H1 (cell line): ENCODE results near the gene NAXE. TPM values are rescaled to one million over a fixed set of nuclear protein-coding genes. Genes with fewer than 3 reads are reported as not detected.
A peak's percentile ranks its signal among the peaks of the same experiment; 100 is the strongest.

ENCODE experiments used
- CTCF ChIA-PET: fragments of 300-600 bp; sonication (Branson Sonifier 250); formaldehyde crosslinking; loops from one replicate; lab custom pipeline; 2021; ENCODE audit not compliant: partially characterized antibody; lab: Charles Lee
- POLR2A ChIA-PET: fragments of 300-600 bp; sonication (Branson Sonifier 250); formaldehyde crosslinking; loops from one replicate; lab custom pipeline; 2021; ENCODE audit warnings: inconsistent platforms; ENCODE audit not compliant: partially characterized antibody; lab: Charles Lee
- DNase-seq, 2 experiments: peaks; one replicate each; pipeline versions ENCODE4 v3.0.0 to v3.0.0-alpha.2; 2010 to 2022; ENCODE audit warnings: low spot score in 2 of 2, low read depth in 1 of 2, mixed read lengths in 1 of 2
- FAIRE-seq: peaks from 2 replicates; lab custom pipeline; 2011; peaks lifted over from hg19 to GRCh38; lab: Jason Lieb, UNC
- H2AFZ ChIP-seq: 2 replicates; pipeline ENCODE4 v1.8.1; 2012; ENCODE audit warnings: low read length, inconsistent platforms
- H2AK5ac ChIP-seq: 2 replicates; pipeline ENCODE4 v1.6.1; 2013; ENCODE audit warnings: low read depth, low read length
- H2BK120ac ChIP-seq: replicated peaks from 2 replicates; pipeline ENCODE3; 2013; ENCODE audit warnings: low read depth, low read length, inconsistent platforms
- H2BK12ac ChIP-seq: 2 replicates; pipeline ENCODE4 v1.6.1; 2013; ENCODE audit warnings: low read depth, low read length
- H2BK15ac ChIP-seq: 2 replicates; pipeline ENCODE4 v1.6.1; 2013; ENCODE audit warnings: low read length
- H2BK20ac ChIP-seq: 2 replicates; pipeline ENCODE4 v1.6.1; 2013; ENCODE audit warnings: low read length
- H2BK5ac ChIP-seq: 2 replicates; pipeline ENCODE4 v1.6.1; 2013; ENCODE audit warnings: low read depth, low read length
- H3K14ac ChIP-seq: 2 replicates; pipeline ENCODE4 v1.6.1; 2013; ENCODE audit warnings: inconsistent platforms; ENCODE audit not compliant: insufficient read length
- H3K18ac ChIP-seq: 2 replicates; pipeline ENCODE4 v1.6.1; 2013; ENCODE audit warnings: low read length; ENCODE audit errors: extremely low read depth
- H3K23ac ChIP-seq: 2 replicates; pipeline ENCODE4 v1.6.1; 2013; ENCODE audit warnings: inconsistent platforms; ENCODE audit not compliant: insufficient read length
- H3K23me2 ChIP-seq: 2 replicates; pipeline ENCODE4 v1.6.1; 2013; ENCODE audit warnings: low read depth, low read length
- H3K27ac ChIP-seq: 2 replicates; pipeline ENCODE4 v1.6.1; 2011; ENCODE audit warnings: low read depth, low read length, inconsistent platforms
- H3K27me3 ChIP-seq, 4 experiments: replicated peaks in 1 of 4; 1 replicate in 1 of 4; 2 replicates in 3 of 4; pipeline versions ENCODE4 v1.6.1 to v1.8.1; 2011 to 2013; ENCODE audit warnings: low read length in 3 of 4, mild to moderate bottlenecking in 3 of 4, inconsistent platforms in 2 of 4, mixed read lengths in 2 of 4, moderate library complexity in 1 of 4; ENCODE audit not compliant: control insufficient read depth in 3 of 4, insufficient read depth in 3 of 4; ENCODE audit errors: extremely low read depth in 1 of 4
- H3K36me3 ChIP-seq, 4 experiments: 2 replicates each; pipeline versions ENCODE4 v1.6.1 to v1.8.1; 2011 to 2013; ENCODE audit warnings: mild to moderate bottlenecking in 4 of 4, low read length in 3 of 4, moderate library complexity in 2 of 4, control low read depth in 1 of 4, inconsistent platforms in 1 of 4; ENCODE audit not compliant: insufficient read depth in 4 of 4, control insufficient read depth in 2 of 4
- H3K4ac ChIP-seq: replicated peaks from 2 replicates; pipeline ENCODE3; 2013; ENCODE audit warnings: low read length, low read depth, mixed read lengths, inconsistent platforms; ENCODE audit not compliant: insufficient read length
- H3K4me1 ChIP-seq, 4 experiments: replicated peaks in 1 of 4; 1 replicate in 1 of 4; 2 replicates in 3 of 4; pipeline versions ENCODE4 v1.6.1 to v1.8.1; 2011 to 2013; ENCODE audit warnings: low read length in 3 of 4, inconsistent platforms in 2 of 4, mixed read lengths in 1 of 4; ENCODE audit not compliant: insufficient read depth in 4 of 4, control insufficient read depth in 3 of 4
- H3K4me2 ChIP-seq, 2 experiments: 2 replicates each; pipeline versions ENCODE4 v1.6.1 to v1.8.1; 2011 to 2013; ENCODE audit warnings: low read depth in 2 of 2, low read length in 2 of 2, control low read depth in 1 of 2, inconsistent platforms in 1 of 2, mild to moderate bottlenecking in 1 of 2; ENCODE audit not compliant: insufficient read depth in 1 of 2
- H3K4me3 ChIP-seq, 4 experiments: fragments of 200-600, 300-600 bp in 1 of 4; sonication (generic), shearing (Covaris generic), sonication (Bioruptor Twin) in 1 of 4; 2 replicates each; pipeline versions ENCODE4 v1.5.1 to v1.8.1; 2011 to 2016; ENCODE audit warnings: low read length in 4 of 4, low read depth in 3 of 4, control low read depth in 2 of 4, inconsistent platforms in 2 of 4, mild to moderate bottlenecking in 2 of 4, mixed read lengths in 1 of 4, moderate library complexity in 1 of 4; ENCODE audit not compliant: insufficient read depth in 2 of 4; ENCODE audit errors: extremely low read depth in 1 of 4
- H3K56ac ChIP-seq: replicated peaks from 2 replicates; pipeline ENCODE3; 2013; ENCODE audit warnings: low read depth, mild to moderate bottlenecking, mixed read lengths, low read length, inconsistent platforms; ENCODE audit not compliant: insufficient read length
- H3K79me1 ChIP-seq: 2 replicates; pipeline ENCODE4 v1.6.1; 2013; ENCODE audit warnings: low read depth, low read length, control low read depth
- H3K79me2 ChIP-seq, 2 experiments: 2 replicates each; pipeline versions ENCODE4 v1.6.1 to v1.8.1; 2012 to 2013; ENCODE audit warnings: low read length in 2 of 2, mild to moderate bottlenecking in 2 of 2, inconsistent platforms in 1 of 2; ENCODE audit not compliant: insufficient read depth in 2 of 2, control insufficient read depth in 1 of 2
- H3K9ac ChIP-seq, 4 experiments: replicated peaks in 1 of 4; 1 replicate in 1 of 4; 2 replicates in 3 of 4; pipeline versions ENCODE4 v1.6.1 to v1.8.1; 2011 to 2013; ENCODE audit warnings: low read depth in 3 of 4, low read length in 3 of 4, control low read depth in 2 of 4, mild to moderate bottlenecking in 2 of 4, moderate library complexity in 2 of 4, inconsistent platforms in 1 of 4; ENCODE audit errors: extremely low read depth in 1 of 4
- H3K9me3 ChIP-seq, 2 experiments: 2 replicates each; pipeline versions ENCODE4 v1.6.1 to v1.8.1; 2012 to 2013; ENCODE audit warnings: mild to moderate bottlenecking in 2 of 2, moderate library complexity in 2 of 2, control low read depth in 1 of 2, inconsistent platforms in 1 of 2, low read depth in 1 of 2, low read length in 1 of 2, mixed read lengths in 1 of 2; ENCODE audit not compliant: insufficient read depth in 2 of 2
- H4K20me1 ChIP-seq, 2 experiments: replicated peaks in 1 of 2; 2 replicates each; pipeline versions ENCODE3 to v1.8.1; 2011 to 2013; ENCODE audit warnings: inconsistent platforms in 2 of 2, low read length in 2 of 2, mild to moderate bottlenecking in 1 of 2; ENCODE audit not compliant: insufficient read depth in 2 of 2, control insufficient read depth in 1 of 2
- H4K5ac ChIP-seq: 2 replicates; pipeline ENCODE4 v1.6.1; 2013; ENCODE audit warnings: low read length, low read depth, mixed read lengths, inconsistent platforms; ENCODE audit not compliant: insufficient read length
- H4K8ac ChIP-seq: 2 replicates; pipeline ENCODE4 v1.8.0; 2013; ENCODE audit warnings: mild to moderate bottlenecking, moderate library complexity, low read length, inconsistent platforms; ENCODE audit not compliant: insufficient read depth; ENCODE audit errors: extremely low read depth
- H4K91ac ChIP-seq: replicated peaks from 2 replicates; pipeline ENCODE3; 2013; ENCODE audit warnings: low read length, mixed read lengths, inconsistent platforms; ENCODE audit not compliant: insufficient read length
- HDAC2 ChIP-seq, 2 experiments: fragments of 300-600 bp in 1 of 2; sonication (generic) in 1 of 2; IDR thresholded peaks; 2 replicates each; pipeline ENCODE4 v1.6.1; 2011 to 2012; ENCODE audit warnings: low read depth in 2 of 2, low read length in 2 of 2, mild to moderate bottlenecking in 2 of 2, moderate library complexity in 2 of 2, borderline replicate concordance in 1 of 2, inconsistent platforms in 1 of 2
- RFX5 ChIP-seq: IDR thresholded peaks from 2 replicates; pipeline ENCODE4 v1.6.1; 2011; ENCODE audit warnings: low read depth, low read length, improper control_type of control experiment, borderline replicate concordance
- SAP30 ChIP-seq: fragments of 300-600 bp; sonication (generic); IDR thresholded peaks from 2 replicates; pipeline ENCODE4 v1.7.1; 2012; ENCODE audit warnings: low read length, moderate library complexity, mild to moderate bottlenecking, inconsistent platforms; ENCODE audit not compliant: insufficient read depth, insufficient replicate concordance
- SP4 ChIP-seq: IDR thresholded peaks from 2 replicates; pipeline ENCODE4 v1.6.1; 2012; ENCODE audit warnings: low read length, inconsistent platforms
- WGBS, 2 experiments: shearing (Covaris generic) in 1 of 2; methylation state at CpG; one replicate each; pipeline versions ENCODE4 v1.1.6 to v1.1.7; 2013 to 2015; ENCODE audit warnings: low lambda C conversion rate in 2 of 2, mixed read lengths in 2 of 2, inconsistent platforms in 1 of 2, low coverage in 1 of 2, missing lambda C conversion rate in 1 of 2; ENCODE audit not compliant: insufficient replicate concordance in 2 of 2, insufficient coverage in 1 of 2, insufficient read length in 1 of 2; ENCODE audit errors: extremely low coverage in 1 of 2, missing lambda C conversion rate in 1 of 2; 5-methylcytosine and 5-hydroxymethylcytosine counted together
- polyA plus RNA-seq, 7 experiments: library from polyadenylated mRNA; depleted of rRNA in 3 of 7; stranded (reverse) in 5 of 7; unstranded in 2 of 7; fragments of >200 nt in 5 of 7; fragments of 200-250 nt in 2 of 7; gene quantifications; 1 replicate in 5 of 7; 2 replicates in 1 of 7; 4 replicates in 1 of 7; pipeline versions ENCODE4 v1.2.1 to v1.2.3, GENCODE V29; 2011 to 2013; ENCODE audit warnings: missing spikeins in 2 of 7, mixed read lengths in 2 of 7
- total RNA-seq: library from RNA; stranded (reverse); fragmentation: NEBNext Ultra II Directional; extraction: Animal tissue kit (Norgen Biotek cat#: 25700); gene quantifications from 2 replicates; pipeline ENCODE4 v1.2.1, GENCODE V29; 2021
- TF ChIP-seq, protein P1 (sequence below): IDR thresholded peaks from 2 replicates; pipeline ENCODE4 v1.6.1; 2012; ENCODE audit warnings: low read length, inconsistent platforms
- TF ChIP-seq, protein P2 (sequence below): IDR thresholded peaks from 2 replicates; pipeline ENCODE4 v1.6.1; 2012; ENCODE audit warnings: inconsistent platforms
- TF ChIP-seq, protein P3 (sequence below), 3 experiments: IDR thresholded peaks; 1 replicate in 2 of 3; 2 replicates in 1 of 3; pipeline versions ENCODE4 v1.5.1 to v1.6.1; 2011; ENCODE audit warnings: low read length in 3 of 3, mild to moderate bottlenecking in 3 of 3, inconsistent platforms in 2 of 3, low read depth in 1 of 3, moderate library complexity in 1 of 3; ENCODE audit not compliant: insufficient read depth in 1 of 3; ENCODE audit errors: control extremely low read depth in 1 of 3

The NAXE gene
- total and polyA plus RNA-seq, 2 of the 8 experiments (the other 6 are each of a cell fraction or from before 2014, with no cell fraction given): 73.1 to 74.3 TPM

DNA sequence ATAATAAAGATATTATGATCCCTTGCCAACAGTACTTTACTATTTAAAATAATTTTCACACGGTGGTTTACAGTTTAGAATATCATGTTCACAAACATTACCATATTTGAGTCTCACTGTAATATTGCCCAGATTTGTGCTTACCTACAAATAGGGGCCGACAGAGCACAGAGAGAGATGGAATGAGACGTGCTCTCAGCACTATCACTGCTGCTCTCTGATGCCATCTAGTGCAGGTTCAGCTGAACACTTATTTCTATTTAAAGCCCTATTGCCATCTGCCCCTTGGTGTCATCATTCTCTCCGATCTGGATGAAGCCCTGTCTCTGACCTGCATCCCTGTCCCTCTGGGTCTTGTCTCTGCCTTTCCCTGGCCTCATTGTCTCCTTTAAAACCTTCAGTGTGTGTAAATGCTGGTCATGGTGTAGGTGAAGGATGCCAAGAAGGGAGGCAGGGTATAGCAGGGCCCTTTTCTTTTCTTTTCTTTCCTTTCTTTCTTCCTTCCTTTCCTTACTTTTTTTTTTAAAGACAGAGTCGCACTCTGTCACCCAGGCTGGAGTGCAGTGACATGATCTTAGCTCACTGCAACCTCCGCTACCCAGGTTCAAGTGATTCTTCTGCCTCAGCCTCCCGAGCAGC lies 16.6 kb downstream of the NAXE start:
- Histone ChIP-seq H2AFZ (no peak overlapping the region), H3K36me3 (no peaks in the 10 kb centered on the region), H3K14ac (no peak overlapping the region), H3K9ac (no peak overlapping the region), H4K20me1 (no peaks in the 10 kb centered on the region), H3K23ac (no peak overlapping the region), H3K4me2 (no peak overlapping the region), H4K8ac (no peak overlapping the region), H4K5ac (no peak overlapping the region), H2BK20ac (no peak overlapping the region), H2BK5ac (no peak overlapping the region), H3K27ac (no peak overlapping the region), H3K27me3 (no peaks in the 10 kb centered on the region), H3K4me3 (no peak overlapping the region), H3K79me1 (no peaks in the 10 kb centered on the region), H2BK120ac (no peak overlapping the region), H4K91ac (no peak overlapping the region), H3K4me1 (no peaks in the 10 kb centered on the region), H2BK15ac (no peak overlapping the region), H3K18ac (no peak overlapping the region), H3K9me3 (no peaks in the 10 kb centered on the region), H2AK5ac (no peak overlapping the region), H3K4ac (no peak overlapping the region), H3K23me2 (no peaks in the 10 kb centered on the region), H2BK12ac (no peak overlapping the region), H3K79me2 (no peaks in the 10 kb centered on the region), H3K56ac (no peak overlapping the region)
- DNase-seq (peak in 1 of 2 experiments; percentile 52), FAIRE-seq (peak; percentile 78)
- POLR2A ChIA-PET: interaction anchor here (1.0 to 1.8 kb wide), 6 partner anchors 10 to 21 kb away, joined by 3 to 22 read pairs (median 3); partner anchors contain the start of genes HAPLN2 and NAXE
- CTCF ChIA-PET: interaction anchor here (0.8 to 6.4 kb wide), 29 partner anchors 8 to 284 kb away, joined by 3 to 55 read pairs (median 4); partner anchors contain the start of genes HAPLN2, NAXE and TTC24
- 28% methylated on average over 5 of the region's 7 CpGs; no CpG with 5 or more reads in 1 of the 2 experiments for WGBS, 2 experiments
- TF ChIP-seq HDAC2 (IDR thresholded peaks at IDR 0.05; ENCODE audit: borderline replicate concordance in 1 of 2, low read depth in 2 of 2, low read length in 2 of 2): no peak
- no peak for TF ChIP-seq SAP30
- TF ChIP-seq, protein P1, sequence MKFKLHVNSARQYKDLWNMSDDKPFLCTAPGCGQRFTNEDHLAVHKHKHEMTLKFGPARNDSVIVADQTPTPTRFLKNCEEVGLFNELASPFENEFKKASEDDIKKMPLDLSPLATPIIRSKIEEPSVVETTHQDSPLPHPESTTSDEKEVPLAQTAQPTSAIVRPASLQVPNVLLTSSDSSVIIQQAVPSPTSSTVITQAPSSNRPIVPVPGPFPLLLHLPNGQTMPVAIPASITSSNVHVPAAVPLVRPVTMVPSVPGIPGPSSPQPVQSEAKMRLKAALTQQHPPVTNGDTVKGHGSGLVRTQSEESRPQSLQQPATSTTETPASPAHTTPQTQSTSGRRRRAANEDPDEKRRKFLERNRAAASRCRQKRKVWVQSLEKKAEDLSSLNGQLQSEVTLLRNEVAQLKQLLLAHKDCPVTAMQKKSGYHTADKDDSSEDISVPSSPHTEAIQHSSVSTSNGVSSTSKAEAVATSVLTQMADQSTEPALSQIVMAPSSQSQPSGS: no peak
- TF ChIP-seq, protein P2, sequence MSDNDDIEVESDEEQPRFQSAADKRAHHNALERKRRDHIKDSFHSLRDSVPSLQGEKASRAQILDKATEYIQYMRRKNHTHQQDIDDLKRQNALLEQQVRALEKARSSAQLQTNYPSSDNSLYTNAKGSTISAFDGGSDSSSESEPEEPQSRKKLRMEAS: no peak
- no peak for TF ChIP-seq RFX5
- TF ChIP-seq, protein P3, sequence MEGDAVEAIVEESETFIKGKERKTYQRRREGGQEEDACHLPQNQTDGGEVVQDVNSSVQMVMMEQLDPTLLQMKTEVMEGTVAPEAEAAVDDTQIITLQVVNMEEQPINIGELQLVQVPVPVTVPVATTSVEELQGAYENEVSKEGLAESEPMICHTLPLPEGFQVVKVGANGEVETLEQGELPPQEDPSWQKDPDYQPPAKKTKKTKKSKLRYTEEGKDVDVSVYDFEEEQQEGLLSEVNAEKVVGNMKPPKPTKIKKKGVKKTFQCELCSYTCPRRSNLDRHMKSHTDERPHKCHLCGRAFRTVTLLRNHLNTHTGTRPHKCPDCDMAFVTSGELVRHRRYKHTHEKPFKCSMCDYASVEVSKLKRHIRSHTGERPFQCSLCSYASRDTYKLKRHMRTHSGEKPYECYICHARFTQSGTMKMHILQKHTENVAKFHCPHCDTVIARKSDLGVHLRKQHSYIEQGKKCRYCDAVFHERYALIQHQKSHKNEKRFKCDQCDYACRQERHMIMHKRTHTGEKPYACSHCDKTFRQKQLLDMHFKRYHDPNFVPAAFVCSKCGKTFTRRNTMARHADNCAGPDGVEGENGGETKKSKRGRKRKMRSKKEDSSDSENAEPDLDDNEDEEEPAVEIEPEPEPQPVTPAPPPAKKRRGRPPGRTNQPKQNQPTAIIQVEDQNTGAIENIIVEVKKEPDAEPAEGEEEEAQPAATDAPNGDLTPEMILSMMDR (IDR thresholded peaks at IDR 0.05; ENCODE audit: control extremely low read depth in 1 of 3, insufficient read depth in 1 of 3, low read depth in 1 of 3, low read length in 3 of 3): peak; percentile 26 to 90 (median 90)
- no peak for TF ChIP-seq SP4
